Measurements from ENCODE around the gene RAMP2.

The RAMP2 gene

GRCh38 chr17:42798011-42798382 lies 37.0 kb downstream of the RAMP2 start:
- no peak for TF ChIP-seq CTCF (IDR thresholded peaks at IDR 0.05; ENCODE audit: borderline replicate concordance, control extremely low read depth, extremely low read depth, insufficient read depth, missing control alignments)
- in situ Hi-C loops (cut with MboI; ENCODE audit: low sequenced_read_pairs, unreplicated experiment) = no loop called here
- no peak for DNase-seq (ENCODE audit: low spot score)

- DNase-seq (ENCODE audit: low spot score) = peak; percentile 96
- in situ Hi-C loops (cut with MboI; ENCODE audit: low sequenced_read_pairs, unreplicated experiment) = no loop called here
- no peak for TF ChIP-seq CTCF (IDR thresholded peaks at IDR 0.05; ENCODE audit: borderline replicate concordance, control extremely low read depth, extremely low read depth, insufficient read depth, missing control alignments)
Measured at GRCh38 chr17:42798383-42799380, 37.7 kb downstream of the RAMP2 start, which contains the start of the genes CNTD1 and COA3. CNTD1 (plus strand) TSS chr17:42798861; CDS start chr17:42799068, 207 bp downstream. COA3 (minus strand) TSS chr17:42798704; CDS start chr17:42798681, 23 bp downstream.

- no peak for DNase-seq (ENCODE audit: low spot score)
- no peak for TF ChIP-seq CTCF (IDR thresholded peaks at IDR 0.05; ENCODE audit: borderline replicate concordance, control extremely low read depth, extremely low read depth, insufficient read depth, missing control alignments)
- in situ Hi-C loops (cut with MboI; ENCODE audit: low sequenced_read_pairs, unreplicated experiment) = no loop called here
Measured at GRCh38 chr17:42803074-42803883, 42.3 kb downstream of the RAMP2 start.

GRCh38 chr17:42804918-42805367 lies 43.9 kb downstream of the RAMP2 start:
- DNase-seq (ENCODE audit: low spot score) = no peak
- in situ Hi-C loops (cut with MboI; ENCODE audit: low sequenced_read_pairs, unreplicated experiment) = no loop called here
- TF ChIP-seq CTCF (IDR thresholded peaks at IDR 0.05; ENCODE audit: borderline replicate concordance, control extremely low read depth, extremely low read depth, insufficient read depth, missing control alignments) = no peak

GRCh38 chr17:42806249-42806648 lies 45.2 kb downstream of the RAMP2 start:
- in situ Hi-C loops (cut with MboI; ENCODE audit: low sequenced_read_pairs, unreplicated experiment) = no loop called here
- no peak for TF ChIP-seq CTCF (IDR thresholded peaks at IDR 0.05; ENCODE audit: borderline replicate concordance, control extremely low read depth, extremely low read depth, insufficient read depth, missing control alignments)
- DNase-seq (ENCODE audit: low spot score) = no peak

GRCh38 chr17:42809250-42809649 lies 48.2 kb downstream of the RAMP2 start:
- no peak for TF ChIP-seq CTCF (IDR thresholded peaks at IDR 0.05; ENCODE audit: borderline replicate concordance, control extremely low read depth, extremely low read depth, insufficient read depth, missing control alignments)
- in situ Hi-C loops (cut with MboI; ENCODE audit: low sequenced_read_pairs, unreplicated experiment) = no loop called here
- DNase-seq (ENCODE audit: low spot score) = no peak

All from GM13976 (cell line).